ENCODE measurements around the gene GLB1L3. TPM values are rescaled to one million over a fixed set of nuclear protein-coding genes. Genes with fewer than 3 reads are reported as not detected.

GLB1L3 gene
- total RNA-seq, 3 donors from 2014 or later, result 1.0 to 1.6 TPM; not detected in 1

DNA sequence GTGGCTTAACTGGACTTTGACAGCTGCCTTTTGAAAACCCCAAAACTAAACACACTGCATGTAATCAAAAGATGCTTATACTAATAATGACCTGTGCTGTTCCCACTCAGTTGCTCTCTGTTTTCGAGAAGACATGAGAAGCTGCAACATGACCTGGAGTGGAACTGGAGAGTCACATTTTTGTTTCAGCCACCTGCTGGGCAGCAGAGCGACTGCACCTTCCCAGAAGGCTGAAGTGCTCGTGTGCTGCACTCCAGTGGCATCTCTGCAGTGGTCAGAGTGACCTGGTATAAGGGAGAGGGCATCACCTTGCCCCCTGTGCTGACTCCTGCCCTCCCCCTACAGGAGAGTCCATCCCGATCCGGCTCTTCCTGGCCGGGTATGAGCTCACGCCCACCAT lies 31.6 kb upstream of the GLB1L3 start:
- H3K4me1 ChIP-seq, result no peaks in the 10 kb centered on the region
- no peaks in the 10 kb centered on the region for H3K27me3 ChIP-seq
- TF ChIP-seq POLR2A (IDR thresholded peaks at IDR 0.05) (no peak), POLR2AphosphoS5 (IDR thresholded peaks at IDR 0.05) (no peak)
- TF ChIP-seq, protein P1, sequence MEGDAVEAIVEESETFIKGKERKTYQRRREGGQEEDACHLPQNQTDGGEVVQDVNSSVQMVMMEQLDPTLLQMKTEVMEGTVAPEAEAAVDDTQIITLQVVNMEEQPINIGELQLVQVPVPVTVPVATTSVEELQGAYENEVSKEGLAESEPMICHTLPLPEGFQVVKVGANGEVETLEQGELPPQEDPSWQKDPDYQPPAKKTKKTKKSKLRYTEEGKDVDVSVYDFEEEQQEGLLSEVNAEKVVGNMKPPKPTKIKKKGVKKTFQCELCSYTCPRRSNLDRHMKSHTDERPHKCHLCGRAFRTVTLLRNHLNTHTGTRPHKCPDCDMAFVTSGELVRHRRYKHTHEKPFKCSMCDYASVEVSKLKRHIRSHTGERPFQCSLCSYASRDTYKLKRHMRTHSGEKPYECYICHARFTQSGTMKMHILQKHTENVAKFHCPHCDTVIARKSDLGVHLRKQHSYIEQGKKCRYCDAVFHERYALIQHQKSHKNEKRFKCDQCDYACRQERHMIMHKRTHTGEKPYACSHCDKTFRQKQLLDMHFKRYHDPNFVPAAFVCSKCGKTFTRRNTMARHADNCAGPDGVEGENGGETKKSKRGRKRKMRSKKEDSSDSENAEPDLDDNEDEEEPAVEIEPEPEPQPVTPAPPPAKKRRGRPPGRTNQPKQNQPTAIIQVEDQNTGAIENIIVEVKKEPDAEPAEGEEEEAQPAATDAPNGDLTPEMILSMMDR (IDR thresholded peaks at IDR 0.05), result peak in 1 of 3 donors; percentile 26
- DNase-seq (ENCODE audit: low spot score in 2 of 2), result no peak
- peaks cover 14% of the 10 kb centered on the region for H3K36me3 ChIP-seq
- no peak overlapping the region for H3K27ac ChIP-seq
- intact Hi-C loops (cut with DNase I; ENCODE audit: low total_unique reads), result no loop called here
- no peaks in the 10 kb centered on the region for H3K9me3 ChIP-seq
- H3K4me3 ChIP-seq, result no peak overlapping the region

DNA sequence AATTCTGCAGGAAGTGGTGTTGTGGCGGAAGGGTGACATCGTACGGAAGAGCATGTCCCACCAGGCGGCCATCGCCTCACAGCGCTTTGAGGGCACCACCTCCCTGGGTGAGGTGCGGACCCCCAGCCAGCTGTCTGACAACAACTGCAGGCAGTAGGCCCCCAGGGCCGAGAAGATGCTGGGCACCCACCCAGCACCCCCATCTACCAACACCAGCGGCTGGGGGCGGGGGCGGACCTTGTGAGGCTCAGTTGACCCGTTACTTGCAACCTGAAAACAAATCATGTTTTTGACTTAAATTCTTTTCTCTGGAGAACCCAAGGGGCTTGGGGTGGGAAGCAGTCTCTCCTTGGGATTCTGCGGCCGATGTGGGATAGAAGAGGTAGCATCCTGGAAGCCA lies 30.7 kb upstream of the GLB1L3 start:
- Histone ChIP-seq H3K27me3 (no peaks in the 10 kb centered on the region), H3K4me1 (no peaks in the 10 kb centered on the region), H3K9me3 (no peaks in the 10 kb centered on the region), H3K27ac (no peak overlapping the region), H3K4me3 (no peak overlapping the region), H3K36me3 (peaks cover 14% of the 10 kb centered on the region)
- TF ChIP-seq POLR2A (IDR thresholded peaks at IDR 0.05) (no peak), POLR2AphosphoS5 (IDR thresholded peaks at IDR 0.05) (no peak)
- TF ChIP-seq, protein P1 (IDR thresholded peaks at IDR 0.05), result no peak
- DNase-seq (ENCODE audit: low spot score in 2 of 2), result no peak
- intact Hi-C loops (cut with DNase I; ENCODE audit: low total_unique reads), result no loop called here

DNA sequence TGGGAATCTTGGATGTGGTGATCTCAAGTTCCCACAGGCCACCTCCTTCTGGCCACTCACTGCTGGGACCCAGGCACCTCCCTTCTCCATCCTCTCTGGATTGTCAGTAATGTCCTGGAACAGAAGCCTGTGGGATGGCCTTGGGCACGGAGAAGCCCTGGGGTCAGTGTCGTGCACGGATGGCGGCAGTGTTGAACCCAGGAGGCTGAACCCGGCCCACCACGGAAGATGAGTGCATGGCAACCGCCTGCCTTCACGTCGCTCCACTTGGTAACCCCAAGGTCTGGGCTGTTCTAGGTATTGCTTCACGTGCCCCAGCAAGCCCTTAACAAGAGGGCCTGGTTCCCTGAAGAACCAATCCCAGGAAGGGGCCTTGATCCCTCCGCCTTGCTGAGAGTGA lies 30.1 kb upstream of the GLB1L3 start:
- no peak for DNase-seq (ENCODE audit: low spot score in 2 of 2)
- intact Hi-C loops (cut with DNase I; ENCODE audit: low total_unique reads), result no loop called here
- no peak overlapping the region for H3K4me3 ChIP-seq
- H3K27me3 ChIP-seq, result no peaks in the 10 kb centered on the region
- H3K9me3 ChIP-seq, result no peaks in the 10 kb centered on the region
- peaks cover 0 to under 1% of the 10 kb centered on the region in 2 donors for H3K4me1 ChIP-seq
- H3K27ac ChIP-seq, result no peak overlapping the region
- peaks cover 14% of the 10 kb centered on the region for H3K36me3 ChIP-seq
- TF ChIP-seq POLR2A (IDR thresholded peaks at IDR 0.05) (no peak), POLR2AphosphoS5 (IDR thresholded peaks at IDR 0.05) (no peak)
- TF ChIP-seq, protein P1 (IDR thresholded peaks at IDR 0.05), result no peak

GRCh38 chr11:134246678-134247077 lies 29.5 kb upstream of the GLB1L3 start:
- Histone ChIP-seq H3K9me3 (no peaks in the 10 kb centered on the region), H3K4me1 (peaks cover 0 to 7% of the 10 kb centered on the region in 2 donors), H3K27me3 (no peaks in the 10 kb centered on the region), H3K36me3 (peaks cover 14% of the 10 kb centered on the region), H3K27ac (no peak overlapping the region), H3K4me3 (no peak overlapping the region)
- intact Hi-C loops (cut with DNase I; ENCODE audit: low total_unique reads), result no loop called here
- no peak for DNase-seq (ENCODE audit: low spot score in 2 of 2)
- TF ChIP-seq POLR2A (IDR thresholded peaks at IDR 0.05) (no peak), POLR2AphosphoS5 (IDR thresholded peaks at IDR 0.05) (no peak)
- TF ChIP-seq, protein P1 (IDR thresholded peaks at IDR 0.05), result no peak

DNA sequence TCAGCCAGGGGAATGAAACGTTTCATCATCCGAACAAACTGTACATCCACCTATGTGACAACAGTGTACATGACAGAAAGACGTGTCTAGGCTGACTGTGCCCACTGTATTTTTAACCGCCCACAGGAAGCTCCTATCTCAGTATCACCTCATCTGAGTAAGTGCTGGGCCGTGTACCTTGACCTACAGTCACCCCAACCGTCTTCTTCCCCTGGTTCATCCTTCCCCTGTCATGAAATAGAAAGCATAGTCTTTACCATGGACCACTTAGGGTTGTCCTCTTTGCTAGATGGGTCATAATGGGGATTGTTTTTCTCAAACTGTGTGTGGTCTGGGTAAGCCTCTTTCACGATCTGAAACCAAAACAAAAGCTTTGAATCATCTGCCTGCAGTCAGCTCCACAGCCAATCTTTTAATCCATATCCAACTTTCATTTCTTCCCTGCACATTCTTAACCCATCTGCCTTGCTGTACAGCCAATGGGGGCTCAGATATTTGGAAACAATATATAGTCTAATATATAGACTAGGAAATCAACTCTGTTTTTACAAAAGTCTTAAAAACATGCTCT lies 27.2 kb upstream of the GLB1L3 start:
- no peak for TF ChIP-seq POLR2AphosphoS5 (IDR thresholded peaks at IDR 0.05)
- TF ChIP-seq POLR2A (IDR thresholded peaks at IDR 0.05), result no peak
- TF ChIP-seq, protein P1 (IDR thresholded peaks at IDR 0.05), result no peak
- DNase-seq (ENCODE audit: low spot score in 2 of 2), result no peak
- H3K4me3 ChIP-seq, result no peak overlapping the region
- intact Hi-C loops (cut with DNase I; ENCODE audit: low total_unique reads), result no loop called here
- no peak overlapping the region for H3K27ac ChIP-seq
- H3K4me1 ChIP-seq, result peaks cover 5 to 14% of the 10 kb centered on the region in 2 donors
- H3K27me3 ChIP-seq, result no peaks in the 10 kb centered on the region
- peaks cover 11% of the 10 kb centered on the region for H3K36me3 ChIP-seq
- no peaks in the 10 kb centered on the region for H3K9me3 ChIP-seq

Measured in breast epithelium (tissue), 4 donors.